Large intestine (tissue), 3 donors: Measurements from ENCODE around the gene RSRC1. TPM values are rescaled to one million over a fixed set of nuclear protein-coding genes. Genes with fewer than 3 reads are reported as not detected.
"Not testable (repeated sequence)": the region's sequence is repeated elsewhere in the genome, so short reads cannot be mapped to it uniquely, and the experiment has no call there.

Source experiments
- DNase-seq, 2 donors: peaks; one replicate each; pipeline versions ENCODE4 v3.0.0 to v3.0.0-alpha.2; 2013
- H3K27ac ChIP-seq: one replicate; pipeline ENCODE4 v1.5.1; 2013; ENCODE audit warnings: low read length
- H3K27me3 ChIP-seq: 2 replicates; pipeline ENCODE4 v1.6.1; 2013; ENCODE audit warnings: low read length; ENCODE audit not compliant: control insufficient read depth, insufficient read depth
- H3K36me3 ChIP-seq: 2 replicates; pipeline ENCODE4 v1.6.1; 2013; ENCODE audit warnings: low read length; ENCODE audit not compliant: control insufficient read depth, insufficient read depth
- H3K4me1 ChIP-seq: one replicate; pipeline ENCODE4 v1.6.1; 2013; ENCODE audit warnings: low read length; ENCODE audit not compliant: control insufficient read depth, insufficient read depth
- H3K4me3 ChIP-seq: one replicate; pipeline ENCODE4 v1.5.1; 2013; ENCODE audit warnings: low read length
- H3K9me3 ChIP-seq: one replicate; pipeline ENCODE4 v1.6.1; 2013; ENCODE audit warnings: mild to moderate bottlenecking, low read depth, low read length, moderate library complexity; ENCODE audit not compliant: control insufficient read depth
- WGBS: methylation state at CpG from one replicate; pipeline ENCODE4 v1.1.5; 2013; ENCODE audit warnings: low lambda C conversion rate; ENCODE audit not compliant: insufficient coverage; 5-methylcytosine and 5-hydroxymethylcytosine counted together
- polyA plus RNA-seq: library from polyadenylated mRNA; unstranded; fragments of 120-200 nt; gene quantifications from one replicate; pipeline ENCODE4 v1.2.1, GENCODE V29; 2013

Gene RSRC1
- polyA plus RNA-seq, 1 donor = 22.4 TPM

DNA sequence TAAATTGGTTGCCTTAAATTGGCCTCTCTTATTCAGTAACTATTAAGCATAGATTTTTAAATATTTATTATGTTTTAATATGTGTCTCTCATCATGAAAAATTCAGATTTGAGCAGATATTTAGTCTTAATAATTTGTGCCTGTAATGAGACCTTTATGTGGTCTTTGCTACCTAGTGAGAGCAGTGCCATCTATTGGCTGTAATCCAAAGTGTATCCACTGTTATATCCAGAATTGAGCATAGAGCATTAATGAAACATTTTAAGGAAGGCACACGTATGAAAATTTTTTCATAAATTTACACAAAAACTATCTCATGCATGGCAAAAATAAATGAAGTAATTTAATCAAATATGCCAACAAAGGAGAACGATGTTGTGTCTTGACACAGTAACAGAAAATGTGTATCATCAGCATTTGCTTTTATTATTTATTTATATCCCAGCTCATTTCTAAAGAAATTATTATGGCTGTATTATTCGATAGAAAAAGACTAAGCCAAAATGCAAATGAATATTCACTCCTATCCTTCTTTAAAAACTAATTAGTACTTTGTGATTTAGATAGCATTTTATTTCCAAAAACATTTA lies 203.5 kb downstream of the RSRC1 start:
- no peaks in the 10 kb centered on the region for H3K27me3 ChIP-seq
- H3K9me3 ChIP-seq = no peaks in the 10 kb centered on the region
- H3K4me1 ChIP-seq = no peaks in the 10 kb centered on the region
- WGBS = 33% methylated on average over 1 of the region's 3 CpGs
- peak in 1 of 2 donors; percentile 8 for DNase-seq
- H3K27ac ChIP-seq = no peak overlapping the region
- H3K4me3 ChIP-seq = no peak overlapping the region
- H3K36me3 ChIP-seq = no peaks in the 10 kb centered on the region

DNA sequence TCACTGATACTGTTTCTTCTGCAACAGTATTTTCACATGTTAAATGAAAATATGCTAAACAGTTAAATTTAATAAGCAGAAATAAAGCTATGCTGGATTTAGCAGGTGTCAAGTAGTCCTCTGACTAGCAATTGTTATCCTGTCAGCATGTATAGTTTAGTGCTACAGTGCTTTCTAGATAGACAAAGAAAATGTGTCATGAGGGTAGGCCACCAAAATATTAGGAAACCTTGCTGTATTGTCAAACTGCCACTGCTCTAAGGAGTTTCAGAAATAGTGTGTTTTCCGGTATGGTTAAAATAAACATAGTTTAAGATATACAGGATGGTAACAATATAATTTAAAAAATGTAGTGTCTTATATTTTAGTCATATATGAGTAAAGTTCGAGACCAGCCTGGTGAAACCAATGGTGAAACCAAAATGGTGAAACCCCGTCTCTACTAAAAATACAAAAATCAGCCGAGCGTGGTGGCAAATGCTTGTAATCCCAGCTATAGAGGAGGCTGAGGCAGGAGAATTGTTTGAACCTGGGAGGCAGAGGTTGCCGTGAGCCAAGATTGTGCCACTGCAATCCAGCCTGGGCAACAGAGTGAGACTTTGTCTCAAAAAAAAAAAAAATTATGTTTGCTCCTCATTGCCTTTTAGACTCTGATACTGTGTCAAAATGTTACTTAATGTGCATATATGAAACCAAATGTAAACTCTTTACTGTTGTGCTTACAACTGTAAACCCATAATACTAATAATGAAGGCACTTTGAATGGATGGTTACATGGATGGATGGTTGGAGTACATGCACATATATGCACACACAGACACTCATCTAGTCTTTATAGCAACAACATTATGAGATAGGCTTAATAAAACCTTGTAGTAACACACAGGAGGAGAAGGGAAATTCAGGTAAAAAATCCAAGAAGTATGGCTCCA lies 204.8 kb downstream of the RSRC1 start:
- Histone ChIP-seq H3K27ac (no peak overlapping the region), H3K36me3 (no peaks in the 10 kb centered on the region), H3K4me3 (no peak overlapping the region), H3K27me3 (no peaks in the 10 kb centered on the region), H3K9me3 (no peaks in the 10 kb centered on the region), H3K4me1 (no peaks in the 10 kb centered on the region)
- DNase-seq = no peak
- 100% methylated on average over 3 of the region's 6 CpGs for WGBS

DNA sequence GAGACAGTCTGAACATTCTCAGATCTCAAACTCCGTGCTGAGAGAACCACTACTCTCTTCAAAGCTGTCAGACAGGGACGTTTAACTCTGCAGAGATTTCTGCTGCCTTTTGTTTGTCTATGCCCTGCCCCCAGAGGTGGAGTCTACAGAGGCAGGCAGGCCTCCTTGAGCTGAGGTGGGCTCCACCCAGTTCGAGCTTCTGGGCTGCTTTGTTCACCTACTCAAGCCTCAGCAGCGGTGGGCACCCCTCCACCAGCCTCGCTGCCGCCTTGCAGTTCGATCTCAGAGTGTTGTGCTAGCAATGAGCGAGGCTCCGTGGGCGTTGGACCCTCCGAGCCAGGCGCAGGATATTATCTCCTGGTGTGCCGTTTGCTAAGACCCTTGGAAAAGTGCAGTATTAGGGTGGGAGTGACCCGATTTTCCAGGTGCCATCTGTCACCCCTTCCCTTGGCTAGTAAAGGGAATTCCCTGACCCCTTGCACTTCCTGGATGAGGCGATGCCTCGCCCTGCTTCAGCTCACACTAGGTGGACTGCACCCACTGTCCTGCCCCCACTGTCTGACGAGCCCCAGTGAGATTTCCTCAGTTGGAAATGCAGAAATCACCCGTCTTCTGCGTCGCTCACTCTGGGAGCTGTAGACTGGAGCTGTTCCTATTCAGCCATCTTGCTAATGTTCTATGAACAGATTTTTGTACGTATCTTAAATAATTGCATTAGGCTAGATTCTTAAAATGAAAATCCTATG lies 220.0 kb downstream of the RSRC1 start:
- not testable (repeated sequence) for H3K9me3 ChIP-seq, H3K27me3 ChIP-seq, H3K4me1 ChIP-seq, H3K27ac ChIP-seq, H3K36me3 ChIP-seq
- peak overlapping the region; percentile 41 for H3K4me3 ChIP-seq
- WGBS = 83% methylated on average over 1 of the region's 21 CpGs
- DNase-seq = peak in 1 of 2 donors; percentile 40

DNA sequence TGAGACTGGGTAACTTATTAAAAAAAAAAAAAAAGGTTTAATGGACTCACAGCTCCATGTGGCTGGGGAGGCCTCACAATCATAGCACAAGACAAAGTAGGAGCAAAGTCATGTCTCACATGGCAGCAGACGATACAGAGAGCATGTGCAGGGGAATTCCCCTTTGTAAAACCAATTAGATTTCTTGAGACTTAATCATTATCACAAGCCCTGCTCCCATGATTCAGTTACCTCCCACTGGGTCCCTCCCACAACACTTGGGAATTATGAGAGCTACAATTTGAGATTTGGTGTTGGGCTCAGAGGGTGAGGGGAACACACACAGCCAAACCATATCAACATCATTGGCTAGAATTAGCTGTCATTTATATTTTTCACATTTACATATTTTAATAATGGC lies 221.0 kb downstream of the RSRC1 start:
- Histone ChIP-seq H3K4me3 (no peak overlapping the region), H3K36me3 (no peaks in the 10 kb centered on the region)
- WGBS = no CpG with 5 or more reads among the region's 1 CpG

DNA sequence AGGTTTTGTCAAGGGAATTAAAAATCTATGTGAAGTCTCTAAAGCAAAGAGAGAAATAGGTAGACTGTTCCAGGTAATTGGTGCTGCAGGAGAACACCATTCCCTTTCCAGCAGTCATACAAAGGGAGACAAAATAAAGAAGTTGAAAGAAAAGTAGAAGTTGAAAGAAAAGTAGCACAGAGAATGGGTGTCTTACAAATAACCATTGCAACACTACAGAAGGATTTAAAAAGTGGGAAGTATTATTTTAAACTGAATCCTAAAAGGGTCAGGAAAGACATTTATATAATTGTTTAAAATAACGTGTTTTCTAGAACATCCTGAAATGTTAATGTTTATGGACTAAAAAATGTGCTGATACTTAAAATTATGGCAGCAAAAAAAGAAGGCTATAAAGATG lies 223.8 kb downstream of the RSRC1 start:
- H3K36me3 ChIP-seq = no peaks in the 10 kb centered on the region
- no peaks in the 10 kb centered on the region for H3K9me3 ChIP-seq
- WGBS = 73% methylated on average over 1 of the region's 1 CpG
- no peak overlapping the region for H3K4me3 ChIP-seq
- H3K27me3 ChIP-seq = no peaks in the 10 kb centered on the region
- no peak overlapping the region for H3K27ac ChIP-seq
- no peak for DNase-seq
- no peaks in the 10 kb centered on the region for H3K4me1 ChIP-seq

More for the DNA sequence above, 221.0 kb downstream of the RSRC1 start:
- Histone ChIP-seq H3K9me3 (no peaks in the 10 kb centered on the region), H3K27ac (no peak overlapping the region), H3K27me3 (no peaks in the 10 kb centered on the region), H3K4me1 (no peaks in the 10 kb centered on the region)
- DNase-seq = peak in 1 of 2 donors; percentile 25

DNA sequence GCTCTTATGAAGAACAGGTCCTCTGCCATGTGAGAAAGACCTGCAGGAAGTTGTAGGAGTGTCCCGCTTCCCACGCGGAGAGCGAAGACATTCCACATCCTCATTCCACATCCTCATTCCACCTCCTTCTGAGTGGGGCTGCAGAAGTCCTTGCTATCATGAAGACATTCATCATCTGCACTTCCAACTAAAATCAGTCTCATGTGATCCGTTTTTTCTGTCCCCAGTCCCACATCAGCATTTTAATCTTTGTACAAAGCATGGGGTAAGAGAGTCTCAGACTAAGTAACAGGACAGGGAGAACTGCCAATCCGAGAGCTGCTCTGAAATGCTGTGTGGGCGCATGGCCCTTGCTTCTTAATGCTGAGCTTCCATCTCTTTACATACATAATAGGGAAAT lies 227.2 kb downstream of the RSRC1 start:
- no peak overlapping the region for H3K4me3 ChIP-seq
- no CpG with 5 or more reads among the region's 7 CpGs for WGBS
- DNase-seq = no peak
- H3K9me3 ChIP-seq = no peaks in the 10 kb centered on the region
- H3K4me1 ChIP-seq = no peaks in the 10 kb centered on the region
- no peak overlapping the region for H3K27ac ChIP-seq
- no peaks in the 10 kb centered on the region for H3K27me3 ChIP-seq
- H3K36me3 ChIP-seq = no peaks in the 10 kb centered on the region

DNA sequence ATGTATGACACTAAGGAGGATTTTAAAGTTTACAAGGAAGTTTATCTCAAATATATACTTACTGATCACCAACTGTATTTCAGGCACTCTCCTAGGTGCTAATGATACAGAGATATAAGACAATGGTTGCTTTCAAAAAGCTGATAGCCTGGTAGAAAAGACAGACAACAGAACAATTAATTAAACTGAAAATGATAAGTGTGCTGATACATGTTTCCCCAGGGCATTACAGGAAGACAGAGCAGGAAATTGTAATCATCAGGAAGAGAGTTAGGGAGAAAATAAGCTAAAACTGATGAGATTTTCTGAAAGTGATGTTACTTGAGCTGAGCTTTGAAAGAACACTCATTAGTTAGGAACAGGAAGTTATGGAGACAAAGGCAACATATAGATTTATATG lies 229.7 kb downstream of the RSRC1 start:
- no peak for DNase-seq
- Histone ChIP-seq H3K36me3 (no peaks in the 10 kb centered on the region), H3K27me3 (no peaks in the 10 kb centered on the region), H3K27ac (no peak overlapping the region), H3K9me3 (no peaks in the 10 kb centered on the region), H3K4me3 (no peak overlapping the region), H3K4me1 (no peaks in the 10 kb centered on the region)

DNA sequence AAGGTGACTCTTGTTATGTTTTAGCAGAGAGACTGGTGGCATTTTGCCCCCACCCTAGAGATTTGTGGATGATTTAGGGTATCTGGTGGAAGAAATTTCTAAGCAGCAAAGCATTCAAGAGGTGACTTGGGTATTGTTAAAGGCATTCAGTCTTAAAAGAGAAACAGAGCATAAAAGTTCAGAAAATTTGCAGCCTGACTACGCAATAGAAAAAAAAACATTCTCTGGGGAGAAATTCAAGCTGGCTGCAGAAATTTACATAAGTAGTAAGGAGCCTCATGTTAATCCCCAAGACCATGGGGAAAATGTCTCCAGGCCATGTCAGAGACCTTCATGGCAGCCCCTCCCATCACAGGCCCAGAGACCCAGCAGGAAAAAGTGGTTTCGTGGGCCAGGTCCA lies 231.1 kb downstream of the RSRC1 start:
- not testable (repeated sequence) for H3K36me3 ChIP-seq, H3K4me3 ChIP-seq, H3K27ac ChIP-seq, H3K27me3 ChIP-seq, DNase-seq, H3K9me3 ChIP-seq, H3K4me1 ChIP-seq
- WGBS = 100% methylated on average over 1 of the region's 2 CpGs

DNA sequence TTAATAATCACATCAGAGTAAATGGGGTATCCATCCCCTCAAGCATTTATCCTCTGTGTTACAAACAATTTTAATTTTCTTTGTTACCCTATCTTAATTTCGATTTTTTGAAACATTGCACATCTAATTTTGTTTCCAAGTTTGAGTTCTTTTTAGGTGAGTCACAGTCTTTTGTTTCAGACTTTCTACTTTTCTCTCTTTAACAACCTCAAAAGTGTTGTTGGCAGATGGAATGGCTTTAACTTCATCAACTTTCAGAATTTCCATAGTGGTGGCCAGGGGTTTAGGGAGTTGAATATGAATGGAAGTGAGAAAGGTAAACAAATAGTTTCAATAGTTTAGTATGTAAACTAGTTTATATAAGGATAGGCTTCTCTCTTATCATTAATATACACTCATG lies 238.1 kb downstream of the RSRC1 start:
- H3K9me3 ChIP-seq = no peaks in the 10 kb centered on the region
- no peaks in the 10 kb centered on the region for H3K27me3 ChIP-seq
- no peak for DNase-seq
- no peaks in the 10 kb centered on the region for H3K4me1 ChIP-seq
- 83% methylated on average over 1 of the region's 1 CpG for WGBS
- no peak overlapping the region for H3K4me3 ChIP-seq
- H3K27ac ChIP-seq = no peak overlapping the region
- H3K36me3 ChIP-seq = no peaks in the 10 kb centered on the region

DNA sequence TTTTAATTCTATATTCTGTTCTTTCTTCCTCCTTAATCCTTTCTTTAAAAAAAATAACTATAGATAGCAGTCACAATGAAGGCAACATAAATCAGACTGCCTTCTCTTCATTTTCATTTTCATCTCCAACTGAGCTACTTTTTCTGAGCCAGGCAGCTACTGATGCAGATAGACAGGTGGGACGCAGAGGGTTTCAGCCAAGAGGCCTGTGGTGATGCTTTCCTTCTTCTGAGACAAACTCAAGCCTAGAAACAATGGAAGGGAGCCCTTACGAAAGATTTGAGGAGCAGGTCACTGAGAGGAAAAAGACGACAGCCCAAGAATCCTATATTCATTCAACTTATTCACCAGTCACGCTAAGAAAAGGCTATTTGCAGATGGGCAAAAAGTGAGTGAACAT lies 241.1 kb downstream of the RSRC1 start:
- no peak overlapping the region for H3K27ac ChIP-seq
- DNase-seq = no peak
- H3K9me3 ChIP-seq = no peaks in the 10 kb centered on the region
- no peaks in the 10 kb centered on the region for H3K4me1 ChIP-seq
- 90% methylated on average over 2 of the region's 4 CpGs for WGBS
- H3K4me3 ChIP-seq = no peak overlapping the region
- H3K36me3 ChIP-seq = no peaks in the 10 kb centered on the region
- no peaks in the 10 kb centered on the region for H3K27me3 ChIP-seq
